HG03565 (cell line): ENCODE results near the gene CCDC13.

ENCODE experiments used
- ATAC-seq: cut with Tn5 transposase; IDR thresholded peaks from one replicate; pipeline ENCODE4 v1.9.1; 2021; ENCODE audit warnings: mild to moderate bottlenecking, moderate library complexity; ENCODE audit not compliant: unreplicated experiment

Gene CCDC13

GRCh38 chr3:42800251-42800650 lies 27.2 kb upstream of the CCDC13 start:
- ATAC-seq: no peak

DNA sequence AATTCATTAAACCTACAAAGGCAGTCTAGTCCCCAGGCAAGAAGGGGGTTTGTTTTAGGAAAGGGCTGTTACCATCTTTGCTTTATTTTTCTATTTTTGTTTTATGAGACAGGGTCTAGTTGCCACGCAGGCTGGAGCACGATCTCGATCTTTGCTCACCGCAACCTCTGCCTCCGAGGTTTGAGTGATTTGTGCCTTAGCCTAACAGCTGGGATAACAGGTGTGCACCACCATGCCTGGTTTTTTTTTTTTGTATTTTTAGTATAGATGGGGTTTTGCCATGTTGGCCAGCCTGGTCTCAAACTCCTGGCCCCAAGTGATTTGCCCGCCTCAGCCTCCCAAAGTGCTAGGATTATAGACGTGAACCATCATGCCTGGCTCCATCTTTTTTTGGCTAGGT lies 26.3 kb upstream of the CCDC13 start:
- no peak for ATAC-seq

DNA sequence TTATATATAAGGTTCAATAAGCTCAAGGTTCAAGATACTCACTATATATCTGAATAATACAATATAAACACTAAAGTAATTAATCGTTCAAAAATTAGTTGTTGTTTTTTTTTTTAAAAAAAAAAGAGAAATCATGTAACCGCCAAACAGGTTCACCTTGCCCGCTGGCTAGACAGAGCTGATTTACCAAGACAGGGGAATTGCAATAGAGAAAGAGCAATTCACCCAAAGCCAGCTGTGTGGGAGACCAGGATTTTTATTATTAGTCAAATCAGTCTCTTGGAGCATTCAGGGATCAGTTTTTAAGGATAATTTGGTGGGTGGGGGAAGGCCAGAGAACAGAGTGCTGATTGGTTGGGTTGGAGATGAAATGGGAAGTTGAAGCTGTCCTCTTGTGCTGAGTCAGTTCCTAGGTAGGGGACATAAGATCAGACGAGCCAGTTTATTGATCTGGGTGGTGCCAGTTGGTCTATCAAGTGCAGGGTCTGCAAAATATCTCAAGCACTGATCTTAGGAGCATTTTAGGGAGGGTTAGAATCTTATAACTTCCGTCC lies 23.4 kb upstream of the CCDC13 start:
- ATAC-seq: no peak

DNA sequence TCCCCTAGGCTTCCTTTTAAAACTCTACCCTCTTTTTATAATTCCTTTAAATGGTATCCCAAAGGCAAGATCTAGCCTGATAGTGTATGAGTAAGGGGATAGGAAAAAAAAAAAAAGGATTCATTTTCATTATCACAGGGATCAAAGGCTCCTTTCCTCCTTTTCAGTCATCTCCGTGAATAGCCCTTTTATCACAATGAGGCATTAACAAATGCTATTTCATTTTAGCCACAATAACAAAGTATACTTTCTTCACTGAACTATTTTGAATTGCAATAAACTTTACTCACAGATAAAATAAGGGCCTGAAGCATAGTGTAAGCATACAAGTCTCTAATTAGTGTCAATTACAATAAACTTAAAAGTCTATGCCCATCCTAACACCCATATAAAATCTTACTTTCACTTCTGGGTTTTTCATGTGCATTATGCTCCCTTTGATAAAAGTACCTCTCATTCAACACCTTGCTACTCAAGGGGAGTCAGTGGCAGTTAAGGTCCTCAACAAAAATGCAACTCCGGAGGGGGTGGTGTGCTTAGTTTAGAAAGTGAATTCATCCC lies 22.6 kb upstream of the CCDC13 start:
- ATAC-seq: no peak

DNA sequence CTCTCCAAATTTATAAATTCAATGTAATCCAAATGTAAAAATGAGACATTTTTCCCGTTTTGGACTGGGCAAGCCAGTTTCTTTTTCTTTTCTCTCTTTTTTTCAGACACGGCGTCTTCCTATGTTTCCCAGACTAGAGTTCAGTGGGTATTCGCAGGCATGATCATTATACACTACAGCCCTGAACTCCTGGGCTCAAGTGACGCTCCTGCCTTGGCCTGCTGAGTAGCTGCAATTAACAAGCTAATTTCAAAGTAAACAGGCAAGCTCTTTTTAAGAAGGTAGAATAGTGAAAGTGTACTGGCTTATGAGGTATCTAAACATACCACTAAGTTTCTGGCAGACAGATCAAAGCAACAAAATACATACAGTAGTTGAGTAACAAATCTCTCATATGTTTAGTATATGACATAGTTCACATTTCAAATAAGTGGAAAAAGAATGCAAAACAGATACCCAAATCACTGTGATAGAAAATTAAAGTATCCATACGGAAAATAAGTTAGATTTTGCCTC lies 17.7 kb upstream of the CCDC13 start:
- no peak for ATAC-seq

DNA sequence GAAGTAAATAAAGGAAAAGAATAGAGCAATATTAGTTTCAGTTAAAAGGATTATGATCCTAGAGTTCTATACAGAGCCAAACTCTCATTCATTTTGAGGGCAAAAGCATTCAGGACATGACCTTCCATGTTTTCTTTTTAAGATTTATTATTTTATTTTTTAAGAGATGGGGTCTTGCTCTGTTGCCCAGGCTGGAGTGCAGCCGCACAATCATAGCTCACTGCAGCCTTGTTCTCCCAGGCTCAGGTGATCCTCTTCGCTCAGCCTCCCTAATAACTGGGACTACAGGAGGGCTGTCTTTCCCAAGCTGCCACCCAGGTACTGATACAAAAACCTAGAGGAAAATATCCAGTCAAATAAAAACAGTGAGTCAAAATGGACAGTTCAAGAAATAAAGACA lies 13.6 kb upstream of the CCDC13 start:
- ATAC-seq: no peak

DNA sequence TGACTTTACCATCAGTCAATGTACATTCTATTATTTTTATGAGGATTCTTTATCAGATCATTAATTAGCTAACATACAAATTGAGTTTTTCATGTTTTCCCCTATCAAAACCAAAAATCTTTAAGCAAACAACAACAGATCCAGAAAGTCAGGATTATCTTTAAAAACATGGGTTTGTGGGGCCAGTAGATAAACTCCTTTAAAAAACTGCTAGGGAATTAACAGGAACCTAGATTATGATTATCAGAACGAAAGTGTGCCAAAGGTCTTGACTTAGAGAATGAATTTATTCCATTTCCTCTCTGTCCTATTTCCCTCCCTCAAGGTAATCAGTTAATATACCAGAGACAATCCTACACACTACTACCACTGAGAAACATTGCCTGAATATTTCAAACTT lies 13.2 kb upstream of the CCDC13 start:
- no peak for ATAC-seq

- ATAC-seq: peak; percentile 49
Observed at GRCh38 chr3:42780892-42781700, 8.0 kb upstream of the CCDC13 start.

DNA sequence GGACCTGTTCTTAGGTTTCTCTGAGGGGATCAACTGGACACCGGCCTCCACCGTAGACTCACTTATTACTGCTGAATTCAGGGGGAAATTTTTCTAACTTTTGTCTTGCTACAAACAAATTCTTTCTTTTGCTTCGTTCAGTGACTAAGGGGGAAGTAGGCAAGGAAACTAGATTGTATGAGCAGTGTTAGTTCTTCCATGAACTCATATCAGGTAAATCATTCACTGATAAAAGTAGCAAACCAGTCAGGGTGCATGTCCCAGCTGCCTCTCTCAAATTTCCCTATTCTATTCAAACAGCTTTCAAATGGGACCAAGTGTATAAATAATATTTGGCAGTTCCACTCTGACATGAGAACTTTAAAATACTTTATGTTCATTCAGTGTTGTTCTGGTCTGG lies 7.3 kb upstream of the CCDC13 start:
- no peak for ATAC-seq

DNA sequence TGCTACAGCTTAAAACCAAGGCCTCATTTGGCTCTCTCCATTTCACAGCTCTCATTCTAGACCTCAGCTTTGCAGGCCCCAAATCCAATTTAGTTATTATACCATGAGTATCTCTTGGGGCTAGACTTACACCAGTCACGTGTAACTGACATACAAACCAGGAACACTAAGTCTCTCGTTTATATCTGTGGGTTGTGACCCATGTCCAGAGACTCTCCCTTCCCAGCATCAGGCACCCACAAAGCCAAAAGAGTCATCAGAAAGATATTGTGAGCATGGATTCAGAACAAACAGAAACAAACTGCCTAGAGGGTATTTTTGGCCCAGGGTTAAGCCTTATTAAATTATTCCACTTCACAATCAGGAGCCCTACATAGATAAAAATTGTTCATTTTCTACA lies 5.6 kb upstream of the CCDC13 start:
- no peak for ATAC-seq

- ATAC-seq: no peak
Observed at GRCh38 chr3:42773409-42773751, 327 bp upstream of the CCDC13 start.

DNA sequence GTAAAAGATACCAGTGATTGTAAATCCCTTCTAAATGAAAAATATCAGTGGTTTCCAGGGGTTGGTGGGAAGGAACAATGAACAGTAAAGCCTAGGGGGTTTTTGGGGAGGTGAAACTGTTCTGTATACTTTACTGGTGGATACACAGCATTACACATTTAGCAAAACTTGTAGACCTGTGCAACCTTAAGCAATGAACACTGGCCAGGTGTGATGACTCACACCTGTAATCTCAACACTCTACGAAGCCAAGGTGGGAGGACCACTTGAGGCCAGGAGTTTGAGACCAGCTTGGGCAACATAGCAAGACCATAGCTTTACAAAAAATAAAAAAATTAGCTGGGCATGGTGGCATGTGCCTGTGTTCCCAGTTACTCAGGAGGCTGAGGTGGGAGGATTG lies 1.8 kb downstream of the CCDC13 start:
- ATAC-seq: no peak

- ATAC-seq: no peak
Observed at GRCh38 chr3:42769477-42770131, 3.4 kb downstream of the CCDC13 start.

- no peak for ATAC-seq
Observed at GRCh38 chr3:42764561-42765295, 8.3 kb downstream of the CCDC13 start.

GRCh38 chr3:42764115-42764514 lies 8.9 kb downstream of the CCDC13 start:
- no peak for ATAC-seq

DNA sequence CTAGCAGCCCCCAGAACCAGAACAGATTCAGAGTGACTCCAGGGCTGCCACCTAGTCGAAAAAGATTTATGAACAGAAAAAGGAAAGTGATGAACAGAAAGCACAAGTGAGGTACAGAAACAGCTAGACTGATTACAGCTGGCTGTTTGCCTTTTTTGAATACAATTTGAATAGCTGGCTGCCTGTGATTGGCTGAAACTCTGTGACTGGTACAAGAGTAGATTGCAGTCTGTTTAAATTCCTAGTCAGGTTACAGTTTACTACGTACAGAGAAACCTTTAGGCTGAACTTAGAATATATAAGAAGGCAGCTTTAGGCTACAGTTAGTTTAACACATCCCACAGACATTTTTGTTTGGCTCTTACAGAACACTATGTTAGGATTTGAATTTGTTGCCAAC lies 10.0 kb downstream of the CCDC13 start:
- ATAC-seq: no peak

DNA sequence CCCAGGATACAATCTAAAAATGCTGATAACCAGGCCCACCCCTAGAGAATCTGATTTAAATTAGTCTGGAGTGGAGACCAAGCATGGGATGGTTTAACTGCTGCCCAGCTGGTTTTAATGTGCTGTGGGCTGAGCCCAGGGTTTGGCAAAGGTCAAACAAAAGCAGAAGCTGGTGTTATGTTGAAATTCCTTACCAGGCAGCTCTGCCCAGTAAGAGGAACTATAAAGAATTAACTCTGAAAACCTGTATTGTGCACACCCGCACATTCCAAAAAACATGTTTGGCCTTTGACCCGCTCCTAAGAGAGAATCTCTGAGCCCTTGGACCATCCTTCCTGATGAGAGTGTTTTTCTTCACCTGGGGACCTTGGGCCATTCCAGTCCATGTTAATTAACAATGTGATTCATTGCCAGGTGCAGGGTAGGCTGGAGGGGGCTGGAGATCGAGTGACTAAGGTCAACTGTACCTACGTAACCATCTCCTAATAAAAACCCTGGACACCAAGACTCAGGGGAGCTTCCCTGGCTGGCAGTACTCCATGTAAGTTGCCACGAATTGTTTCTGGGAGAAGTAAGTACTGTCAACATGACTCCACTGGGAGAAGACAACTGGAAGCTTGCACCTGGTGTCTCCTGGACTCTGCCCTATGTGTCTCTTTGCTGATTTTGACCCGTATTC lies 10.9 kb downstream of the CCDC13 start:
- ATAC-seq: no peak

DNA sequence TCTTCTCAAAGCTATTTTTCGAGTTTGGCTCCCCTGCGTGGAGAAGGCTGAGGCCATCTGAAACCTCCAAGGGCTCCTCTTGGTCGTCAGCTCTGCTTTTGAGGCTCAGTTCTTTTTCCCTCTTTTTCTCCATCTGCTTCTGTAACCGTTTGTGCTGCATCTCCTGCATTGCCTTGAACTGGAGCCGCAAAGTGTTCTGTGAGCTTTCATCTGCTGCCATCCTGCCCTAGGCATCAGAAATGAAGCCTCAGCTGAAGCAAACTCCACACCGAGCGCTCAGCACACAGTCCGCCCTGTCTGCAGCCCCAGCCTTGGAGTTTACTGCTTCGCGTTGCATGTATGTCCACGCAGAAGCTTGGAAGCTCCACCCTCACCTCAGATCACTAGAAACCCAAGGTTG lies 14.9 kb downstream of the CCDC13 start:
- no peak for ATAC-seq

GRCh38 chr3:42756681-42757213 lies 16.3 kb downstream of the CCDC13 start:
- ATAC-seq: no peak
